ENCODE data around the gene IQCN.

DNA sequence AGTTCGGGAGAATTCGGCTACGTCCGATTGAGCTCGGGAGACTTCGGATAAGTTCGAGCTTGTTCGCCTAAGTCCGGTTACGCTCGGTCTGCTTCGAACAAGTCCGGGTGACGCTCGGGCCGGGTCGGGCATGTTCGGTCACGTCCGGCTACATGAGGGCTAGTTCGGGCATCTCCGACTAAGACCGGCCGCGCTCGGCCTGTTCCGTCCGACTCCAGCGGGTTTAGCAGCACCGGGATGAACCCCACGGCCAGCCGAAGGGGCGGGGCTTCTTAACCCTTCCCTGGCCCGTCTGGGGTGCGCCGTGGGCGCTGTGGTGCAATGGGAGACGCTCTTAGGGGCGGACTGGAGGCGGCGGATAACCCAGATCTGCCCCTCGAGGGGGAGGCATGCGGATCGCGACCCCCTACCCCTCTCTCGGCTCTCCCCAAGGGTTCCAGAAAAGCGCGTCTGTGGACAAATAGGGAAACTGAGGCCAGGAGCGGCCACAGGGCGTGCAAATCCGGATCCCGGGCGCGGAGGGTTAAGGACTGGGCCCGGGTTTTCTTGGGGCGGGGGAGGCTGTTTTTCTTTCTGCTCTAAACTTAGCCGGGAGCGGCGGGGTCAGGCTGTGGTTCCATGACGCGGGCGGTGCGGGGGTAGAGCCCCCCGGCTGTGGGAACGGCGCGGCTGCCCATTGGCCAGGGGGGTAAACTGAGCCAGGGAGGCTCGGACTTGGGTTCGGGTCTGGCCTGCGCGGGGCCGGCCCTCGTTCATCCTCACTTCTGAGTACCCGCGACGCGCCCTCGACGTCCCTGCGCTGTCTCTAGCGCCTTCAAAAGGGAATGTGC is 49.5 kb downstream of the IQCN start:
- TF ChIP-seq, protein P1, sequence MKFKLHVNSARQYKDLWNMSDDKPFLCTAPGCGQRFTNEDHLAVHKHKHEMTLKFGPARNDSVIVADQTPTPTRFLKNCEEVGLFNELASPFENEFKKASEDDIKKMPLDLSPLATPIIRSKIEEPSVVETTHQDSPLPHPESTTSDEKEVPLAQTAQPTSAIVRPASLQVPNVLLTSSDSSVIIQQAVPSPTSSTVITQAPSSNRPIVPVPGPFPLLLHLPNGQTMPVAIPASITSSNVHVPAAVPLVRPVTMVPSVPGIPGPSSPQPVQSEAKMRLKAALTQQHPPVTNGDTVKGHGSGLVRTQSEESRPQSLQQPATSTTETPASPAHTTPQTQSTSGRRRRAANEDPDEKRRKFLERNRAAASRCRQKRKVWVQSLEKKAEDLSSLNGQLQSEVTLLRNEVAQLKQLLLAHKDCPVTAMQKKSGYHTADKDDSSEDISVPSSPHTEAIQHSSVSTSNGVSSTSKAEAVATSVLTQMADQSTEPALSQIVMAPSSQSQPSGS (tag by site-specific recombination; IDR thresholded peaks at IDR 0.05; ENCODE audit: low read depth) = no peak
- TF ChIP-seq ZNF274 (IDR thresholded peaks at IDR 0.05; ENCODE audit: low read length) (no peak), ZNF274 (tag by site-specific recombination; IDR thresholded peaks at IDR 0.05; ENCODE audit: borderline replicate concordance) (no peak), ZNF266 (tag by site-specific recombination; IDR thresholded peaks at IDR 0.05; ENCODE audit: low read depth) (no peak), ZSCAN18 (tag by site-specific recombination; IDR thresholded peaks at IDR 0.05) (no peak), ZNF146 (tag by site-specific recombination; IDR thresholded peaks at IDR 0.05) (no peak), ZNF324 (tag by site-specific recombination; IDR thresholded peaks at IDR 0.05) (0 out of 2 replicates have a peak, but pooled peaks have one; percentile 28), ZNF621 (tag by site-specific recombination; IDR thresholded peaks at IDR 0.05) (no peak), ELK4 (IDR thresholded peaks at IDR 0.05; ENCODE audit: borderline replicate concordance, low read depth, low read length) (no peak), KLF7 (tag by site-specific recombination; IDR thresholded peaks at IDR 0.05; ENCODE audit: borderline replicate concordance) (no peak)
- TF ChIP-seq, protein P2, sequence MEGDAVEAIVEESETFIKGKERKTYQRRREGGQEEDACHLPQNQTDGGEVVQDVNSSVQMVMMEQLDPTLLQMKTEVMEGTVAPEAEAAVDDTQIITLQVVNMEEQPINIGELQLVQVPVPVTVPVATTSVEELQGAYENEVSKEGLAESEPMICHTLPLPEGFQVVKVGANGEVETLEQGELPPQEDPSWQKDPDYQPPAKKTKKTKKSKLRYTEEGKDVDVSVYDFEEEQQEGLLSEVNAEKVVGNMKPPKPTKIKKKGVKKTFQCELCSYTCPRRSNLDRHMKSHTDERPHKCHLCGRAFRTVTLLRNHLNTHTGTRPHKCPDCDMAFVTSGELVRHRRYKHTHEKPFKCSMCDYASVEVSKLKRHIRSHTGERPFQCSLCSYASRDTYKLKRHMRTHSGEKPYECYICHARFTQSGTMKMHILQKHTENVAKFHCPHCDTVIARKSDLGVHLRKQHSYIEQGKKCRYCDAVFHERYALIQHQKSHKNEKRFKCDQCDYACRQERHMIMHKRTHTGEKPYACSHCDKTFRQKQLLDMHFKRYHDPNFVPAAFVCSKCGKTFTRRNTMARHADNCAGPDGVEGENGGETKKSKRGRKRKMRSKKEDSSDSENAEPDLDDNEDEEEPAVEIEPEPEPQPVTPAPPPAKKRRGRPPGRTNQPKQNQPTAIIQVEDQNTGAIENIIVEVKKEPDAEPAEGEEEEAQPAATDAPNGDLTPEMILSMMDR (tag by site-specific recombination; IDR thresholded peaks at IDR 0.05) = no peak
